OCI-M2 (cell line): ENCODE data around the gene DCANP1.

ENCODE experiments used
- DNase-seq: peaks from one replicate; lab custom pipeline; 2025; ENCODE audit not compliant: unreplicated experiment; lab: John Stamatoyannopoulos, UW

Gene DCANP1

DNA sequence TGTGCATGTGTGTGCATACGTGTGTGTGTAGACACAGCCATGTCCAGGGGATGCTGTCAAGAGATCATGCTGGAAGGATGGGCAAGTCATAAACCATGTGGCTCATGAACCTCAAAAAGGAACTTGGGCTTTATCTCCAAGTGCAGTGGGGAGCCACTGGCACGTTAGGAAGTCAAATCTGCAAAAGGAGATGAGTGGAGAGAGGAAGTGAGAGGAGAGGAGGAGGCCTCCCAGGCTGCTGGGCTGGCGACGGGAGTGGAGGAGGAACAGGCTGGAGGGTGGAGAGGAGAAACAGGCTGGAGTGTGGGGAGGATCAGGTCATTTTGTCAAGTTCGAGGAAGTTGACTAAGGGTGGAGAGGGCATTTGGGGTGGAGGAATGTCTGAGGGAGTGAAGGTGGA lies 34.2 kb upstream of the DCANP1 start:
- DNase-seq = no peak

DNA sequence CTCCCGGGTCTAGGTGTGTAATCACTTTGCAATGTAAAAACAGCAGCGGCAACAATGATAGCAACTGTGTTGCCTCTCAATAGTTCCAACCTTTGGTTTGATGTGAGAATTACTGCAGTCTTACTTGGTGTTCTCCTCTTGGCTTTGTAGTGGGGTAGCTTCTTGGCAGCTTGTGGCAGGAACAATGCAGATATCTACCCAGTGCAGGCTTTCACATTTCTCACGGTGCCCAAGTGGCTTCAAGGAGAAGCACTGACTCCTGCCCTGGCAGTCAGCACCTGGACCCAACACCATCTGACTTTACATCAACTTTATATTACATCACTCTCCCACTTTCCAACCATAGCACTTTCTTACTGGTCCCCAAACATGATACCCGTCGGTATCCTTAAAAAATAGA lies 33.4 kb upstream of the DCANP1 start:
- no peak for DNase-seq

DNA sequence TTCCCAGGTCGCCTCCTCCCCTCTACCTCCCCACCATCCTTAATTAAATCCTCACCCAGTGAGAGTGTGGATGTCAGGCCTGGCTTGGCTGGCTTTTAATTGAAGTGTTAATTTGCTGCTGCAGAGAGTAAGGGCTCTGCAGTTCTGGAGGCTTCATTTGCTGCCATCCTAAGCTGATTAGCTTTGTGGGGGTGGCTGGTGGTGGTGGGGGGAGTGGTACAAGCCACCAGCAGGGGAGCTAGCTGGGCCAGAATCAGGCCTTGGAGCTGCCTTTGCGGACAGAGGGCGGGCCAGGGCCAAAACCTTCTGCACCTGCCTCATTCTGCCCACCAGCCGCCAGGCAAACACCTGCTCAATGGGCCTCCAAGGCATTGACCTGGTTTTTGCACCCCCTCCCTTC lies 31.8 kb upstream of the DCANP1 start:
- DNase-seq = no peak

- no peak for DNase-seq
Measured at GRCh38 chr5:135477613-135478066, 30.5 kb upstream of the DCANP1 start.

- DNase-seq = peak; percentile 23
Measured at GRCh38 chr5:135476615-135477581, 29.8 kb upstream of the DCANP1 start.

- DNase-seq = no peak
Measured at GRCh38 chr5:135473956-135474670, 27.0 kb upstream of the DCANP1 start.

GRCh38 chr5:135472141-135472540 lies 25.0 kb upstream of the DCANP1 start:
- no peak for DNase-seq

GRCh38 chr5:135471726-135472125 lies 24.6 kb upstream of the DCANP1 start:
- no peak for DNase-seq

GRCh38 chr5:135469911-135470310 lies 22.8 kb upstream of the DCANP1 start:
- no peak for DNase-seq

- no peak for DNase-seq
Measured at GRCh38 chr5:135468541-135468940, 21.4 kb upstream of the DCANP1 start.

DNA sequence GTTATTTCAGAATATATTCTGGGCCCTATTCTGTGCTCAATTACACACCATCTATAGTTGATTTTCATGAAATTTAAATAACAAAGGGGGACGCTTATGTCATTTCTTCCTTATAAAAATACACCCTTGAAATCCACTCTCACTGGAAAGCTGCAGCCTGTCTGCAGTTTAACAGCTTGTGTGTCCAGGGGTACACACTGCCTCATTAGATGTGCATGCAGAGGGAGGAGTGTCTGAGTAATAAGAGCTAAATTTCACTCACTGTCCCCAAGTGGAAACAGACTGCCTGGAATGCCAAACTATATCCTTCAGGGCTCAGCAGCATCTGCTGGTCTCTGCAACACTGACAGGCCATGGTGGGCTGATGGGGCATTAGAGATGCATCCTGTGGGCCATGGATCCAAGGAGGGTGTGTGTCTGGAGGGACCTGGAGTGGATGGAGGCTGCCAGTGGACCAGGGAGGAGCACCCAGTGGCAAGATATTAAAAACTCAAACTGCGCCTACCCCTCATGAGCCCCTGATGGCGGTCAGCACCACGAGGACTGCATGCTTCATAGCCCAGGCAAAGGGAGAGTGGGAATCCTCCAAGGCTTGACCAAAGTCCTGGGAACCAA lies 20.8 kb upstream of the DCANP1 start:
- no peak for DNase-seq

DNA sequence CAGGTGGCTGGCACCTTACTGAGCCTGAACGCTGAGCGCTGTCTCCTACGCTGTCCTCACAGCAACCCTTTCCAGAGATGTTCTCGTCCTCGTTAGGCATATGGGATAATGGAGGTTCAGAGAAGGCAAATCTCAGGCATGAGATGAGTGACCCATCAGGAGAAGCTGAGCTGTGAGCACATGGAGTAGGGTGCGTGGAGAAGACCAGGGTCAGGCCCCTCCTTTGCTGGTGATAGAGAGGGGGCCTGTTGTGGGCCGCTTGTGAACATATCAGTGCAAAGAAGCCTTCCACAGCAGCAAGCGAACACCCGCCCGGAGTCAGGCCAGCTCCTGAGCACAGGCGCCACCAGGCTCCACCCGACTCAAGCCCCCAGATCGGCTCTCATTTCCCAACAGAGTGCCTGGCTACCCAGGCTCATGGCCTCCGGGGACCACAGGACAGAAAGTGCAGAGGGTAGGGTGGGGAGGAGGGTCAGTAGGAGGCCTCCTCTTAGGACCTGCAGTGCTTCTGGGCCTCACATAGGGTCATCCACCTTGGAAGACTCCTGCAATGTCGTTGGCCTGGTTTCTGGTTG lies 20.0 kb upstream of the DCANP1 start:
- no peak for DNase-seq

DNA sequence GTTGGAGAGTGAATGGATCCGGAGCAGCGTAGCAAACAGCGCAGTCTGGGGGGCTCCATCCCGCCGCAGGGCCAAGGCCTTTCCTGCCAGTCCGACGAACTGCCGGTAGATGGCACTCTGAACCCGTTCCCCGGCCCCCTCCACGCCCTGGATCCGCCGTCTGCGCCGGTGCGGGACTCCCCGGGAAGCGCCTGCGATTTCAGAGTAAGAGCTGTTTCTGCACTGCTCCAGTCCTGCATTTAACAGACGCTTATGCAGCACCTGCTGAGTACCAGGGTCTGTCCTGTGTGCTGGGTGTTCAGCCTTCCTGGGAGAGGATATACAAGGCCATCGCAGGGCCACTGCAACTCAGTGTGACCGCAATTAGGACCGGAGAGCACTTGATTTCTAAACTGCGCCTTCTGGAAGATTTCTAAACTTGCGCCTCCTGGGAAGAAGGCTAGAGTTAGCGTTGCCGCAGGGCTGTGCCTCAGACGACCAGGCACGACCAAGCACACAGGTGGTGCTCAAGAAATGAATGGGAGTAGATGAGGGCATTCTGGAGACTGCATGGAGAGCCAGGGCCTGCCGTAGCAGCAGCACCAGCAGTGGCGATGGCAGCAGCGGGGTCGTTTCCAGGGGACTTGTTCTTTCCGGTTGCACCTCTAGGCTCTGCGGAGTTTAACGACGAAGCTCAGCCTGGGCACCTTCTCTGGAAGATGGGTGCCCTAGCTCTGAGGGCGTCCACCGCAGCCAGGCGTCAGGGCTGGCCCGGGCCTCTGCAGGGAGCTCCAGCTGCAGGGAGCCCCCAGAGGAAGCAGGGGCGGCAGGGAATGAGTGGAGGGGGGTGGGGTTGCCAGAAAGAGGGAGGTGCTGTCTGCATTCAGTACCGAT lies 19.3 kb upstream of the DCANP1 start:
- DNase-seq = no peak

DNA sequence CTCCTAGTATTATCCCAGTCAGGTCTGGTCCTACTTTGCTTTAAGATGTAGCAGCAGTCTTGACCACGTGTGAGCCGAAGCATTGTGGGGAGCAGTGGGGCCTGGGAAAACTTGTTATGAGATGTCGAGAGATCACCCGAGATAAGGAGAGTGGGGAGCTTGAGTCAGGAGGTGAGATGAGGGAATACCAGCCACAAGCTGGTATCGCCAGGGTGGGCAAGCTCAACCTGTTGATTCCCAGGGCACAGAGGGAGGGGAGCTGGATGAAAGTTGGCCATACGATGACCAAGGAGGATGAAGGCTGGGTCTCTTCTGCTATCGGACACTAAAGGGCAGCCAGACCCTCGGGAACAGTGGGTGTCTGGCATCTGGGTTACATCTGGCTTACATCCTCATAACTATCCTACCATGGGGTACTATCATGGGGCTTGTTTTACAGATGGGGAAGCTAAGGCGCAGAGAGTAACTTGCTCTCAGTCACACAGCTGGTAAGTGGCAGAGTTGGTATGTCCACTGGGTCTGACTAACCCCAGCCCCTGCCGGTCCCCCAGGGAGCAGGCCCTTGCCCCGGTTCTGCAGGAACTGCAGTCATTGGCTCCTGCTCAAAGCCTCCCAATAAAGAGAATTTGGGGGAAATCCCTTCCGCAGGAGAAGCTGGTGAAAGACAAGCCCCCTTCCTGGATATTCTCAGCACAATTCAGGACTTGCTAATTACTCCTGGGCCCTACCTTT lies 18.4 kb upstream of the DCANP1 start:
- DNase-seq = no peak

DNA sequence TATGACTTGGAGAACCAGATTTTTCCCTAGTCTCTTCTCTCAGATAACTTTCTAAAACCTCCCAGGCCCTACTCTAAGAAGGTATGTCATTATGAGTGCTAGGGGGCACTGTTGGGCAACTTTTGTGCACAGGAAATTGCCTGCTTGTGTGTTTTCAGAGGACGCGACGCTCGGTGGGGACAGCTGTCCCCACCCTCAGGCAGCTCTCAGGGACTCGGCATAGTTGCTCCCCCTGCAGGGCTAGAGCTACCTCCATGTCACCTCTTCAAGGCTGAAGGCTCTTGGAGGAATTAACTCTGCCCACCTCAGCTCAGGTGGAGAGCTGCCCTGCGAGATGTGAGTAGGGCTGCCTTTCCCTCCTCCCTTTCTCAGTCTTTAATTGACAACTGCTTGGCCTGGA lies 15.2 kb upstream of the DCANP1 start:
- DNase-seq = peak; percentile 44

GRCh38 chr5:135461481-135462151 lies 14.5 kb upstream of the DCANP1 start:
- DNase-seq = no peak

DNA sequence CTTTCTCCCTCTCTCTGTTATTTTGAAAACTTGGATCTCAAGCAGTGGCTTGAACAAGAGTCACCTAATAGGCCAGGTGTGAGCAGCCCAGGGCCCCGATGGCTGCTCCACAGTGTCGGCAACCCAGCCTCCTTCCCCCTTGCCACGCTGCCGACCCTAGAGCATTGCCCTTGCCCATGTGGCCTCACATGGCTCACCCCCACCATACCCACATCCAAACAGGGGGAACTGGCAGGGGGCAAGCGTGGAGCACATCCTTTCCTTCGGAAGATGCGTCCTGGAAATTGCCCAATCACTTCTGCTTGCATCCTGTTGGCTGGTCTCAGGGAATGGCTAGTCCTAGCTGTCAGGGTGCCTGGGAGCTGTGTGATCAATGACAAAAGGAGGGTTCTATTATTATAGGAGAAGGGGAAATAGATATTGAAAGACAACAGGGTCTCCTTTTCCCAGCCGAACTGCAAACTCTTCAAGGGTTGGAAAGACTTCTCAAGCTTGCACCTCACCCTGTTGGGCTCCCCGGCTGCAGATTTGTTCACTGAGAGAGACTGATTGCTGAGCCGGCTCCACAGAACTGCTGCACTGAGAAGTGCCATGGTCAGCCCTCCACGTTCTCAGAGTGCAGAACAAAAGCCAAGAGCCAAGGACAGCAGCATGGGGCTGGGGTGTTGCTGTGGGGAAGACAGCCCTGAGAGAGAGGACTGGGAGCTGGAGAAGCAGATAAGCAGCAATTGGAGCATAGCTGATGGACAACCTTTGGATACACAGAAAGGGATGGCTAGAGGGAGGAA lies 13.3 kb upstream of the DCANP1 start:
- DNase-seq = no peak

DNA sequence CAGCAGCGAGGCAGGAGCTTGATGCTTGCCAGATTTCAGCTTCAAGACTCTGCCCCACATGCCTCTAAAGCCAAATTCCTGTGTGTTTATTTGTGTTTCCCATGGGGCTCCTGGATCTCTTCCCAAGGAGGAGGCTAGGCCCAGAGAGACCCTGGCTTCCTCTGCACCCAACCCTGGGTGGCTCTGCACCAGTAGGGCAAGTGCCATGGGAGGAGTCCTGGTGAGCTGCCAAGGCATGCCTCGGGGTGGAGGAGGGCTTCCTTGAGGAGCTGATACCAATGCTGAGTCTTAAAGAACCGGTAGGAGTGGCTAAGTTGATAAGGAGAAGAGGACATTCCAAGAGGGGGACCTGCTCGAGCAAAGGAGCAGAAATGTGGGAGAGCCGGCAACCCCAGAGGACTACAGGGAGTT lies 11.8 kb upstream of the DCANP1 start:
- DNase-seq = no peak
